Activated effector memory CD4-positive, alpha-beta T cell treated with Interleukin-2 at 50 U/mL for 16 hours (primary cell): ENCODE data around the gene CELA3B.
"Not testable (repeated sequence)": the region's sequence is repeated elsewhere in the genome, so short reads cannot be mapped to it uniquely, and the experiment has no call there.

Experiments
- DNase-seq: peaks from one replicate; pipeline ENCODE4 v3.0.0-alpha.2; 2020

The CELA3B gene

DNA sequence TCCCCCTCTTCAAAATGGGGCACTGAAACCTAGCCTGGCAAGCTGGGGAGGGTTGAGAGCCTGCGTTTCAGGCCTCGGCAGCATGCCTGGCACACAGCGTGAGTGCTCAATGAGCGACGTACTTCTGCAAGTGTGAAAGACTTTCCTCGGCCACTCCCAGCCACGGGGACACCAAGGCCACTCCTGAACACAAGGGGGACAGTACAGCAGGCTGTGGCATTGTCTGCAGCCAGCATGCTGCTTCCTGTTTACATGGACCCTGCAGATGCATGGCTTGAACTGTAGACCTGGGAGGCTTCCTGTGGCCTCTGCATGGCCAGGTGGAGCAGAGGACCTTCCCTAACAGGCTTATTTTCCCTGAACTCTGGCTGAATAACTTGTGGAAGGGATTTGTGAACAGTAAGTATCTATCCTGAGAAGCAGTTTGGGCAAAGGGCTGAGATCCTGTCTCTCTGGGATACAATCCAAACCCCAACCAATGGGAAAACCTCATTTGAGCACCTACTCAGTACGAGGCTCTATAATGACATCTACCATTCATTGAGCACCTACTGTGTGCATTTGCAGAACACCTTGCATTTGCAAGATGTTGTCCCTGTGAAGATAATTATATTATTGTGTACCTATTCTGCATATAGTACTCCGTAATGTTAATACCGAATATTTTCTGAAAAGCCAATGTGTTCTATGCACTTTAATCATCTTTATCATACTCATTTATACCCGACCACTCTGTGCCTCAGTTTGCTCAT is 29.8 kb upstream of the CELA3B start:
- no peak for DNase-seq

DNA sequence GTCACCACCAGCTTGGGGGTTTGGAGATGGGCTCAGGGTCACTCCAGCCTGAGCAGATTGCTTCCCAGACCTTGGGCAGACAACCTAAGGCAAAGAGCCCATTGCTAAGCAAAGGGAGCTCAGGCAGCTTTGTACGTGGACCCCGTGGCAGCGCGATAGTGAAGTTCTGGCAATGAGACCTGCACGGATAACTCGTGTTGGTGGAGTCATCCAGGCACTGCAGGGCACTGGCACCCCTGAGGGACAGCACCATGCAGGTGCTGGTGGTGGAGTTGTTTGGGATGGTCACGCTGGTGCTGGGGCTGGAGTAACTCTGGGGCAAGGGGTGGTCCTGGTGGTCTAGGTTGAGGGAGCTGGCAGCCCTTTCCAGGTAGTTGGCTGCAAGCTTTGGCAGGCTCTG is 26.1 kb upstream of the CELA3B start:
- no peak for DNase-seq

DNA sequence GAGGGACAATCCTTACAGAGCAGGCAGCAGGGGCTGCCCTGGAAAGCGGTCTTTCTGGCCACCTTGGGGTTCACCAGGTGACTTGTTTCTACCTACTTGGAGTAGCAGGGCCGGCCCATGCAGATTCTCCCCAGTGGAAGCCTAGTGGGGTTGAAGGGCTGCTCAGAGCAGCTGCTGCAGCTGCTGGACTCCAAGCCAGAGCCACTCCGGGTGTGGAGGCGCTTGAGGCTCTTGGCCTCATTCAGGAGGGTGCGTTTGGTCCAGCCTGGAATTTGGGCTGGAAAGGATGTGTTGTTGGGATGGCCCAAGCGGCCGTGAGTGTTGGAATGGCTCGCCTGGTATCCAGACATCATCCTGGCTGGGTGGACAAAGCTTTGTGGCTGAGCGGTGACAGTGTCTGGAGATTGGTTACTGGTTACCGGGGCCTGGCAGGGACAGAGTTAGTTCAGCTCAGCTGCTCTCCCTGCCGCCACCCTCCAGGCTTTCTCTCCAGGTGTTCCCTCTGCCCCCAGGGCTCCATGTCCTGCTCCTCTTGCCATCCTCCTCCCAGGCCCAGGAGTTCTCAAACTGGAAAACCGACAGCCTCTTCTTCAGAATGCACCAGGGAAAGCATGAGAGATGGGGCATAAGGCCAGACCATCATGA is 25.5 kb upstream of the CELA3B start:
- DNase-seq: no peak

DNA sequence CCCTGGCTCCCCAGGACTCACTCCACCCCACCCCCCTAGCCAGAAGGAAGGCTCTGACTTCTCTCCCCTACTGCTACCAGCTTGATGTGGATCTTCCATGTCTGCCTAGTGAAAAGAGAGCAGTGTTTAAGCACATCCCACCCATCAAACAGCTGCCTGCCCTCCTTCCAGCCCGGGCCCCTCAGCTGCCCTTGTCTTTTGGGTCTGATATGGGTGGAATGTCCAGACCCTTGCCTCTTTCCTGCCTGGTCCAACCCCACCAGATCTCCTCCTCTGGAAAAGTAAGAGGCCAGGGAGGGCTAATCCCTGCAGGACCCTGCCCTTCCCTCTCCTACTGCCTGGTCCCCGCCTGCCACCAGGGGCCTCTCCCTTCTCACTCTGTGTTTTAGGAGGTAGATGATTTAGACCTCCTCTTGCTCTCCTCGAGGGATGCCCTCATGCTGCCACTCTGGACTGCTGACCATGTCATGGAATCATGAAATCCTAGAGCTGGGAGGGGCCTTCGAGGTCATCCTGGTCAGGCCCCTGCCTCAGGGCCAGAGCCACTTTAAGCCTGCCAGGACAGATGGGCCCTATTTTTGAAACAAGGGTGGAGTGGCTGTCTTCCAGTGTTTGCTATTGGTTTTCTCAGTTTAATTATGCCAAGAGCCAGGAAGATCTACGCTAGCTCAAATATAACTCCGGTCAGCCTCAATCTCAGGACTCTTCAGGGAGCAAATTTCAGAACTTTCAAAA is 23.9 kb upstream of the CELA3B start:
- no peak for DNase-seq

DNA sequence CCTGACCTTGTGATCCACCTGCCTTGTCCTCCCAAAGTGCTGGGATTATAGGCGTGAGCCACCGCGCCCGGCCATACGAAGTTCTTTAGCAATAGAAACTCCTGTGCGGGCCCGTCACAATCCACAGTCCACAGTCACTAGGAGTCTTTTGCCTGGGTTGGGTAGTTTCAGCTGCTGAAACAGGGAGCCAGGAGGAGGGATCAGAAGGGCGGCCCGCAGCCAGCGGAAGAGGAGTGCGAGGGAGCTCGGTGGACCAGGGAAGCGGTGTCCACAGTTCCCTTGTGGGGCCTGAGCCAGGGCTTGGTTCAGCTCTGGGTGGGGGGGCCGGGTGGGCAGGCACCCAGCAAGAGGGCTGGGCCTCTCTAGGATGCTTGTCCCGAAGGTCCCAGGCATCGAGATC is 21.8 kb upstream of the CELA3B start:
- no peak for DNase-seq

DNA sequence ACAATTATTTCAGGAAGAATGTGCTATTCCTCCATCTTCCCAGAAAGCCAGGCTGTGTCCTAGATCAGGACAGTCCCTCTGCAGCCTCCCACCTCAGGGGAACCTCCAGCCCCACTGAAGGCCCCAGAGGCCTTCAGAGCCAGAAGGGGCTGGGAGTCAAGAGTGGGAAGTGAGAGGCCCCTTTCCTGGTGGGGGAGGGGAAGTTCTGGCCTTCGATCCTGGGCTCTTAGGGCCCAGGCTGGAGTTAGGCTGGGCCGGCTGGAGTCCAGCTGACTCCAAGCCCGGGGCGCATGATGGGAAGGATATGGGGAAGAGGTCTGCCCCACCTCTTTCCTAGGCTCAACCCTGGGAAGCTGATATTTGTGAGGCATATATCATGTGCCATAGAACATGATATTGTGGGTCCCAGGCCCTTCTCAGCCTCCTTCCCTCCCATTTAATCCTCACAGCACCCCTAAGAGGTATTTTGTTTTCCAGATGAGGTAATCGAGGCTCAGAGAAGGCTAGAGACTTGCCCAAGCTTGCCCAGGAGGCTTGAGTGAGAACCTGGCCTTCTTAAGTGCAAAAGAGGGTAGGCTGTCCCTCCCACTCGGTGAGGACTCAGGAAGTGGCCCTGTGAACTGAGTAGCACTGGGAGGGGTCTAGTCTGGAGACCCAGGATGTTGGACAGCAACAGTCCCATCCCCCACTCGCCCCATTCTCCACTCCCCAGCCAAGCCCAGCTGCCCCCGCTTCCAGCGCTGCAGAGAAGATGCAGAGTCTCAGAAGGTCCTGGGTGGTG is 21.1 kb upstream of the CELA3B start:
- no peak for DNase-seq

DNA sequence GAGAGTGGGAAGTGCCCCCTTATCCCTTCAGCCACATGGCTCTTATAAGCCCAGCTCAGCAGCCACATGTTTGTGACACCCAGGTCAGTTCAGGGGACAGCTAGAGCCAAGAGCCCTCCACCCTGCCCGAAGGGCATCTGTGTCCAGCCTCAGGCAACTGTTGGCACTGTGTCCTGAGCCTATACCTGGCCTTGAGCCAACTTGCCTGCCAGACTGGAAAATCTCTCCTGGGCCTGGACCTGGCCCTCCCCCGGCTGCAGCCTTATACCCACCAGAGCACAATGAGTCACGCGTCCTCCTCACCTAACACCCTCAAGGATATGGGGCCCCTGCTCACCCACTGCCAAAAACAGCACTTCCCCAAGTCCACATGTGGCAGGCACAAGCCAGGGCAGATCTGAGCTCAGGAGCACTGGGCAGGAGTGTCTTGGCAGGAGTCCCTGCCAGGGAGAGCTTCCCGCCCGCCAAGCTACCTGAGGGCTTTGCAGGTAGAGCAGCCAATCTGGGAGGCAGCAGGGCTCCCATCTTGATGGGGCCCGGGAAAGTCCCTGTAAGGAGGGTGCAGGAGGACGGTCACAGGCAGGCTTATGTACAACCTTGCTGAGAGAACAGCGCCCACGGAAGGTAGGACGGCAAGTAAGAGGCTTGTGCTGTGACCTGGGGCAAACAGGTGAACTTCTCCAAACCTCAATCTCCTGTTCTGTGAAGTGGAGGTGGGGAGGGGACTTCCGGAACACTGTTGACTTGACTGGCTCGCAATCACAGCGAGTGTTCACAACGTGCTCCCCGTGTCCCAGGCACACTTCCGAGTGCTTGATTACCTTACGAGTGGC is 19.9 kb upstream of the CELA3B start:
- DNase-seq: peak; percentile 54

DNA sequence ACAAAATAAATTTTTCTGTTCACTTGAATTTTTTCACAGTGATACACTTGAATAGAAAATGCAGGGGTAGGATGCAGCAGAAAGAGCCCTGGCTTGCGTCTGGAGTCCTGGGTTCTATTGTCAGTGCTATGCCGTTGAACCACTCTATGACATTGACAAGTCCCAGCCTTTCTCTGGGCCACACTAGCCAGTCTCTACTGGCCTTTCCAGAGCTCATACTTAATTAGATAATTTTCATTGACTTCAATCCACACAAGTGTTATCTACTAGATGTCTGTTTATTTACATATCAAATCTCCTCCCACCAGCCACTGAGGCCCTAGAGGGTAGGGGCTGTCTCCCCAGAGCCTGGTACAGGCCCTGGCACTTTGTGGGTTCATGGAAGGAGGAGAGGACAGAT is 15.5 kb upstream of the CELA3B start:
- DNase-seq: no peak

DNA sequence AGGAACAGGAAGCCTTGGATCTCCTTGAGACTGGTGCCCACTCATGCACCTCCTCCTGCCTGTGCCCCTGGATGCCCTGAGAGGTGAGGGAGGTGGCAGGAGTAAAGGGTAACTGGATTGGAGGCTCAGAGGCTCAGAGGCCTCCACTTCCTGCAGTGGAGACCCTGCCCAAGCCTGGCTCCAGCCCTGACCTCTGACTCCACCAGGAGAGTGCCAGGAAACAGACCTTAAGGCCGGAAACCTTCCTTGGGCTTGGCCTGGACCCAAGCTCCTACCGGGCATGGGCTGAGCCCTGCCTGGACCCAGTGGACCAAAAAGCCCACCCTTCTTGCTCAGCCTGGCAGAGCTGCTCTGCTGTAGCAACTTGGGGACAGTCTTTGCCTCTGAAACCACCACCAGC is 15.0 kb upstream of the CELA3B start:
- DNase-seq: no peak

DNA sequence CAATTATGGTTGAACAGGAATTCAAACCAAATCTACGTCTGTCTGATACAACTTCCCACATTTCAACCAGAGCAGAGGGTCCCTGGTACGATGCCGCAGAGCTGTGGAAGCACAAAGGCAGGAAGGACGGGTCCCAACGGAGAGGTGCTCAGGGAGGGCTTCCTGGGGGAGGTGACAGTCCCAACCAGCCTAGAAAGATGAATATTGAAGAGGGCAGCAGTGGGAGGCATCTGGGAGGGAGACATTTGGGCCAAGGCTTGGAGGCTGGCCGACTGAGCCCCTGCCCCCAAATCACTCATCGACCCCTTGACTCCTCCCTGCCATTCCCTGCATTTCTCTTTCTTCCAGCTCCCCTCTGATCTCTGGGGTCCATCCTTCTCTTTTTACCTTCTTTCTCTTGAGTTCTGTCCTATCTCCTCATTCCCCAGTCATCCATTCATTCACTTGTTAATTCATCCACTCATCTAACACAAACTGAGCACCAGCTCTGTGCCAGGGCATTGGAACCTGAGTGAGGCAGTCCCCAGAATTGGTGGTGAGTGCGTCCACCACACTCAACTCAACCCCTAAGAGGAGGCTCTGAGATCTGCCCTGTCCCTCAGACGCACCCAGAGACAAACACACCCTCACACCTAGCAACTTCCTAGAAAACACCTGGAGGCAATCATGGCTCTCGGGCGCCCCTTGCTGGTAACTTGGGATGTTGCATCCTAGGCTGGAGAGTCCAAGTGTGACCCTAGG is 13.2 kb upstream of the CELA3B start:
- DNase-seq: peak; percentile 73

DNA sequence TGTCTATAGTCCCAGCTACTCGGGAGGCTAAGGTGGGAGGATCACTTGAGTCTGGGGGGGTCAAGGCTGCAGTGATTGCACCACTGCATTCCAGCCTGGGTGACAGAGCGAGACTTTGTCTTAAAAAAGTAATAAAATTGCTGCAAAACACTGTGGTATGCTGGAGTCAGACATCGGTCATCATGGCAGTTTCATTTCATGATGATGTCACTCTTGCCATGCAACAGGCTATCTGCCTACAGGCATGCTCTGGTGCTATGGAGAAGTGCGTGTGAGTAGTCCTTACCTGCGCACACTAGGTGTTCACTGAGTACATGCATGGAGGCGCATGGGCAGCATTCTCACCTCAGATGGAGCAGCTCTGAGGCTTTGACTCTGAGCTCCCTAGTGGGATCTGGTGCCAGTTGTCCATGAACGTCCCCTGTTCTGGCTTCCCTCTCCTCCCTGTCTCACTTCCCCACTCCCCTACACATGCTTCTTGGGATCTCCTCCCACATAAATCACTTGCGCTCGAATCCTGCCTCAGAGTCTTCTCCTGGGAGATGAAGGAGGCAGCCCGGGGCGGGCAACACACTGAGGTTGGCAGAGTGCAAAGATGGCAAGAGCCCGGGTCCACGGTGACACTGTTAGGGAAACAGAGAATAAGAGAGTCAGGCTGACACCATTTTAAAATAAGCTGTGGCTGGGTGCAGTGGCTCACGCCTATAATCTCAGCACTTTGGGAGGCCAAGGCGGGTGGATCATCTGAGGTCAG is 10.4 kb upstream of the CELA3B start:
- DNase-seq: no peak

DNA sequence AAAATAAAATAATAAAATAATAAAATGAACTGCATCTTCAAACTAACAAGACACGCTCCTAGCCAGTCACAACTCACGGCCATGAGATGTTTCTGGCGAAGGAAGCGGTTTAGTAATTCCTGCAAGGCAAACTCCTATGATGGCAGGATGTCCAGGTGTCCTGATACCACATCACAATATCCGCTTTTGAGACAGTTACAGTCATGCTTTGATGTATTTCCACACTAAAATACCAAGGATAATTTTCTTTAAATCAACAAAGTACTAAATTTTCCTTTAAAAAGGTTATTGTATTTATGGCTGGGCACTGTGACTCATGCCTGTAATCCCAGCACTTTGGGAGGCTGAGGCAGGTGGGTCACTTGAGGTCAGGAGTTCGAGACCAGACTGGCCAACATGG is 9.6 kb upstream of the CELA3B start:
- DNase-seq: not testable (repeated sequence)

DNA sequence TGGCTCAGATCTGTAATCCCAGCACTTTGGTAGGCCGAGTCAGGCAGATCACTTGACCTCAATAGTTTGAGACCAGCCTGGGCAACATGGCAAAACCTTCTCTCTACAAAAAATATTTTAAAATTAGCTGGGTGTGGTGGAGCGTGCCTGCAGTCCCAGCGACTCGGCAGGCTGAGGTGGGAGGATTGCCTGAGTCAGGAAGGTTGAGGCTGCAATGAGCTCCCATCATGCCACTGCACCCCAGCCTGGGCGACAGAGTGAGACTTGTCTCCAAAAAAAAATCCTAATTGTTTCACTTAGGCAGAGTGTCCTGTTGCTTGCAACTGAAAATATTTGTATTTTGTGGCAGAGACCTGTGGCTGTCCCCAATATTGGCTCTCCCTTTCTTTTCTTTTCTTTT is 7.8 kb upstream of the CELA3B start:
- not testable (repeated sequence) for DNase-seq

DNA sequence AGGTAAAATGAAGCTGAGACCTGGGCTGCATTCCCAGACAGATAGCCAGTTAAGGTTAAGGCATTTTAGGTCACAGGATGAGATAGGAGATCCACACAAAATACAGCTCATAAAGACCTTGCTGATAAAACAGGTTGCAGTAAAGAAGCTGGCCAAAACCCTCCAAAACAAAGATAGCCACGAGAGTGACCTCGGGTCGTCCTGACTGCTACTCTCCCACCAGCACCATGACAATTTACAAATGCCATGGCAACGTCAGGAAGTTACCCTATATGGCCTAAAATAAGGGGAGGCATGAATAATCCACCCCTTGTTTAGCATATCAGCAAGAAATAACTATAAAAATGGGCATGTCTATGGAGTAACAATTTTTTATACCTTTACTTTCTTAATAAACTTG is 6.3 kb upstream of the CELA3B start:
- DNase-seq: not testable (repeated sequence)

DNA sequence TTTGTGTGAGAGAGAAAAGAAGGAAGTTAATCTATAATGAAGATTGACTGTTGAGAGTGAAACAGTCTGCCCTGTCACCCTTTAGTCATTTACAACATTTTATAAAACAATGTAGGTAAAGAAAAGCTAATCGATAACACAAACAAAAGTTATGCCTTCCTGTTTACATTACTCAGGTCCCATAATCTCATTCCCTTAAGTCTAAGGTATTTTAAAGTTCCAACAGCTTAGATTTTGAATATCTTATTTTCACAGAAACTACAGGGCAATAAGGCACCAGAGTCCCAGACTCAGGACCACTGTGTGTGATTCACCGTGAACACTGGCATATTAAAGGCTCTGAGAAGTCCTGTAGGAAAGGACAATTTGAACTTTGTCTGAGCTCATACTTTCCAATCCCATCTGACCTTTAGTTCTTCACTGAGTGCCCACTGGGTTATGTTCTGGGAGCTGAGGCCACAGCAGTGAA is 3.8 kb upstream of the CELA3B start:
- DNase-seq: not testable (repeated sequence)

DNA sequence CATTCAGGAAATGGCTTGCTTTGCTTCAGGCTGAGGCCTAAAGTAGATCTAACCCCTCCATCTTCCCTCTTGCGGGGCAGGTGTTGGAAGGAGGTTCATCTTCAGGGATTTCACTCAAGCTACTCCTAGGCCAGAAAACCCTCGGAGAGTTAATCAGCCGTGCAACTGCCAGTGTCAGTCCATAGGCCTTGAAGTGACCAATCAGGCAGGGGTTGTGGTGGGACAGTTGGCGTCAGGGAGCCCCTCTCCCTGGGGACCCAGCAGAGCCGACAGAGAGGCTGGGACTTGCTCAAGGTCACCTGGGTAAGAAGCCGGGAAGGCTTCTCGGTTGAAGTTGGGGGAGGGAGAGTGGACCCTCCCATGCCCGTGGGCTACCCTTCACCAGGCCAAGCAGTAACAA is 2.9 kb upstream of the CELA3B start:
- not testable (repeated sequence) for DNase-seq

DNA sequence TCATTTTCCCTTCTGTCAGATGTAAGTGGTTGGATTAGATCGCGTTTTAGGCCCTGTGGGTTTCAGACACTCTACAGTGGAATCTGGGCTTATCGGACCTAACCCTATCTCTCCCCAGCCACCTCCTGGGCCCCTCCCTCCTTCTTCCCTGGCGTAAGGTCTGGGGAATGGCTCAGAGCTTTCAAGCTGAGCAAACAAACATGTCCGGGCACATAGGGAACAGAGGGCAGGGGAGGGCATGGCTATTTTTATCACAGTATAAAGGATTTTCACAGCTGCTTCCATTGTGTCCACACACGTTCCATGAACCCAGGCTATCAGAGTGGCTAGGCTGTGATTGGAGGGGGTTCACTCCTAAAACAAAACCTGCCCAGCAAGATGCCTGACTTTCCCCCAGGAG is 2.1 kb upstream of the CELA3B start:
- DNase-seq: not testable (repeated sequence)

DNA sequence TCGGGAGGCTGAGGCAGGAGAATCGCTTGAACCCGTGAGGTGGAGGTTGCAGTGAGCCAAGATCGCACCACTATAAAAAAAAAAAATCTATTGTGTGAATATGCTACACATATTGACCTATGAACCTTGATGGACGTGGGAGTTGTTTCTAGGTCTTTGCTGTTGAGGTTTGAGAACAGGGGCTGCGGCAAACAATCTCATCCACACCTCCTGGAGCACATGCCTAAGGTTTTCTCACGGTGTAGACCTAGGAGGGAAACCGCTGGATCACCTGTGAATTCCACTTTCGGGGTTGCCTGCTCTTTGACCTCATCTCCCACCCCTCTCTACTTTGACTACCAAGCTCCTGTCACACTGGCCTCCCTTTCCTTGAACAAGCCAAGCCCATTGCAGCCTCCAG is 1.5 kb upstream of the CELA3B start:
- DNase-seq: not testable (repeated sequence)

DNA sequence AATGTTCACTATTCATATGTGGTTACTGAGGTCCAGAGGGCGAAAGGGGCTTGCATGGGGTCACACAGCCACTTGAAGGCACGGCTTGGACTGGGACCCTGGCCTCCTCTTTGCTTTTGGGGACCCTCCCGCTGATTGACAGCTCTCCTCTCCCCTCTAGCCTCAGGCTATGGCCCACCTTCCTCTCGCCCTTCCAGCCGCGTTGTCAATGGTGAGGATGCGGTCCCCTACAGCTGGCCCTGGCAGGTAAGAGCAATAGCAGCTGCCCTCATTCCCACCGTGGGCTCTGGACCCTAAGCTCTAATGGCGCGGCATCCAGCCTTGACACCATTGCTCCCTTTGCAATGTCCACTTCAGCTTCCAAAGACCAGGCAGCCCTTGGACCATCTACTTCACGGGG is 1.4 kb downstream of the CELA3B start:
- DNase-seq: not testable (repeated sequence)

DNA sequence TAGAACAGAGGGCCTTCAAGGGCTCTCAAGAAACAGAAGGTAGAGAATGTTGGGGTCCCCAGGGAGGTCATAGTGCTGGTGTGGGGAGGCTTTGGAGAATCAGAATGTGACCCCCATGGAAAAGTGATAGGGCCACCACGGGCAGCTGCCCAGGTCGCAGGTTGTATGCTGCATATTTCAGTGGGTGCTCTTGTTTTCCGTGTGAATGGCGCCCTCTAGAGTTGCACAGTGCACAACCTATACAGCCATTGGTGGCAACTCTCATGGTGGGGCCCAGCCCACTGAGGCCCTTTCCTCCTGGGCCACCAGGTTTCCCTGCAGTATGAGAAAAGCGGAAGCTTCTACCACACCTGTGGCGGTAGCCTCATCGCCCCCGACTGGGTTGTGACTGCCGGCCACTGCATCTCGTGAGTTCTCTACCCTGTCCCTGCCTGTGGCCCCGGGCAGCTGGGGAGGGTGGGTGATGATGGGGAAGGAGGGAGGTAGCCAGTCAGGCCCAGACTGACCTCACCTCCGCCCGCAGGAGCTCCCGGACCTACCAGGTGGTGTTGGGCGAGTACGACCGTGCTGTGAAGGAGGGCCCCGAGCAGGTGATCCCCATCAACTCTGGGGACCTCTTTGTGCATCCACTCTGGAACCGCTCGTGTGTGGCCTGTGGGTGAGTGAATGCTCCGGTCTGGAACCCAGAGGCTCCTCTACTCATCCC is 3.8 kb downstream of the CELA3B start:
- DNase-seq: not testable (repeated sequence)
